Ovary (tissue), 3 donors: Measurements from ENCODE around the gene GNL2.

Experiments
- CTCF ChIP-seq, 3 donors: fragments of 450-650 bp in 2 of 3; fragments of 200-600 bp in 1 of 3; IDR thresholded peaks; one replicate each; pipeline versions ENCODE4 v1.5.1 to v1.8.0; 2016 to 2022; ENCODE audit warnings: antibody characterized with exemption in 3 of 3, mild to moderate bottlenecking in 1 of 3
- EP300 ChIP-seq: sonication (generic); formaldehyde crosslinking; IDR thresholded peaks from one replicate; pipeline ENCODE4 v1.6.1; 2017; ENCODE audit warnings: antibody characterized with exemption
- POLR2A ChIP-seq: fragments of 450-650 bp; IDR thresholded peaks from one replicate; pipeline ENCODE4 v1.6.1; 2017; ENCODE audit warnings: antibody characterized with exemption, mild to moderate bottlenecking, moderate library complexity
- donor health status: DM: no; HTN: no; CAD: no.

GRCh38 chr1:37631036-37631435 is 35.3 kb upstream of the GNL2 start:
- TF ChIP-seq CTCF (IDR thresholded peaks at IDR 0.05) (no peak), POLR2A (no peak), EP300 (no peak)
